Left colon (tissue), 2 donors: ENCODE results near the gene PEDS1. TPM values are rescaled to one million over a fixed set of nuclear protein-coding genes. Genes with fewer than 3 reads are reported as not detected.
"Not testable (repeated sequence)": the region's sequence is repeated elsewhere in the genome, so short reads cannot be mapped to it uniquely, and the experiment has no call there.

Source experiments
- ATAC-seq: fragments of 200-7000 bp; cut with Tn5 transposase; one replicate; pipeline ENCODE4 v1.9.1; 2020; ENCODE audit warnings: mild to moderate bottlenecking, moderate library complexity
- DNase-seq, 2 donors: peaks; one replicate each; pipeline ENCODE4 v3.0.0-alpha.2; 2020
- intact Hi-C, 2 donors: fragments of 100-400 bp; cut with DNase I in 1 of 2; cut with micrococcal nuclease in 1 of 2; formaldehyde crosslinking; loops; one replicate each; pipeline versions ENCODE4 v1.11.2 to v1.14.0; 2022; cut with DNase I, micrococcal nuclease
- total RNA-seq, 2 donors: library from RNA; stranded (reverse); fragmentation: NEBNext Ultra II Directional; extraction: Animal tissue kit (Norgen Biotek cat#: 25700); gene quantifications; one replicate each; pipeline ENCODE4 v1.2.1, GENCODE V29; 2021
- donor health status: DM: no; HTN: no; CAD: no.
- donor health status: DM: yes; HTN: yes; CAD: no.

The PEDS1 gene
- total RNA-seq, 2 donors from 2014 or later = 21.4 to 29.6 TPM

DNA sequence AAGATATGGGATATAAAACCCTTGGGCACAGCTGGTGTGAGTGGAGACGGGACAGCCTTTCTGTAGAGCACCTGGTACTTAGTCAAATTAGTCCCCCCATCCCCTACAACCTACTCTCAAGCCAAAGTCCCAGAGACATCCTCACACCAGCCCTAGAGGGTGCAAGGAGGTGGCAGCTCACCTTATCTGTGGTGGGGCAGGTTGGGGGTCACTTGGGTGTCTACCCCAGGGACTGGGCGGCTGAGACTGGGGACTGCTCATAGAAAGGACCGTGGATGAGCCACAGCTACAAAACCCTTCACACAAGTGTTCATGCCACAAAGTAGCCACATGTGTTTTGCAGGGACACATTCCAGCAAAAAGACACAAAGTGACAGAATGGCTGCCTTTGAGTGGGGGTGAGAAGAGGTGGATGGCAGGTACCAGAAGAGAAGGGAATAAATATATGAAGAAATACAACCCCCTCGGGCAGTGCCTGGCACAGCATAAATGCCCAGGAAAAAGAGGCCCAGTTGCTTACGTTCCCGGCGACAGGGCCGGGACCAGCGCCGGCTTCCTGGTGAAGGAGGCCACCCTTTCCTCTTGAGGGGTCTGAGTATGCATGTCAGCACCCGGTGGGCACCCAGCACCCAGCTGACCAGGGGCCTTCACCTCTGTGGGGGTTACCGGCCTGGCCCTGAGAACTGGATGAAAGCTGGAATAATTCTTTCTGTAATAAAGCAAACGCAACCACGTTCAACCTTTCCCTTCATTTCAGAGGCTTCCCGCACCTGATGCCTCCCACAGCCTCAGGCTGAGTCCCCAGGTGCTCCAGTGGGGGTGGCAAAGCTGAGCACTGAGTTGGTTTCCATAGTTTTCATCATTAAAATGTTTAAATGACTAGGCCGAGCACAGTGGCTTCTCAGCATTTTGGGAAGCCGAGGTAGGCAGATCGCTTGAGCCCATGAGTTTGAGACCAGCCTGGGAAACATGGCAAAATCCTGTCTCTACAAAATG is 22.7 kb upstream of the PEDS1 start:
- DNase-seq (no peak), ATAC-seq (no peak)
- intact Hi-C loops = no loop called here

DNA sequence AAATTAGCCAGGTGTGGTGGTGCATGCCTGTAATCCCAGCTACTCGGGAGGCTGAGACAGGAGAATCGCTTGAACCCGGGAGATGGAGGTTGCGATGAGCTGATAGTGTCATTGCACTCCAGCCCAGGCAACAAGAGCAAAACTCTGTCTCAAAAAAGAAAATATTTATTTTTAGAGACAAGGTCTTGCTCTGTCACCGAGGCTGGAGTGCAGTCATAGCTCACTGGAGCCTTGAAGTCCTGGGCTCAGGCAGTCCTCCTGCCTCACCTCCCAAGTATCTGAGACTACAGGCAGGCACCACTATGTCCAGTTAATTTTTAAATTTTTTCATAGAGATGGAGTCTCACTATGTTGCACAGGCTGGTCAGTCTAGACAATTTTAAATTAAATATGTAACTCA is 20.9 kb upstream of the PEDS1 start:
- no peak for ATAC-seq
- intact Hi-C loops = no loop called here
- DNase-seq = no peak

DNA sequence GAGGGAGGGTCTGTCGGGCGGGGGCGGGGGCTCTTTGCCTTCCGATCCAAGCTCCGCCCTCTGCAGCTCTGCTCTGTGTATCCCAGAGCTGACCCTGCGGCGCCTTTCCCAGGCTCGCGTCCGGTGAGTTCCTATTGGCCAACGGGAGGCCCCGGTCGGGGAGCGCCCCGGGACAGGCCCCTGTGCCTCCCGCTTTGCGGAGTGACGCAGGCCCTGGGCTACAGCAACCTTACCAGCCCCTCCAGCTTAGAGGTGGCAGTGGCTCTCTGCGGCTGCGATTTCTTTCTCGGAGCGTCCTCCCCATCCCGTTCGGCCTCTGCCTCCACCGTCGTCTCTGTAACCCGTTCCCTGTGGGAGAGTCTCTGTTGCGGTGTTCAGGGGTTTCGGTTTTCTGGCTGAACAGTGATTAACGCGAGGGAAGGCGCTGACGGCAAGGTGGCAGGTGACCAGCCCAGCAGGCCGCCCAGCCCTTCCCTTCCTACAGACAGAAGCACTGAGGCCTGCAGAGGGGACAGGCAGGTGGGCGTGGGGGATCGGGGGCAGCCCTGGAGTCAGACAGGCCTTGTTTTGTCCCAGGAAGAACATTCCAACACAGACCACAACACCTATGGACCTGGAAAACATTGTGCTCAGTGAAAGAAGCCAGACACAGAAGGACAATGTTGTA is 19.0 kb upstream of the PEDS1 start:
- DNase-seq = peak; percentile 76 to 83
- ATAC-seq = peak; percentile 86
- intact Hi-C loops = no loop called here

DNA sequence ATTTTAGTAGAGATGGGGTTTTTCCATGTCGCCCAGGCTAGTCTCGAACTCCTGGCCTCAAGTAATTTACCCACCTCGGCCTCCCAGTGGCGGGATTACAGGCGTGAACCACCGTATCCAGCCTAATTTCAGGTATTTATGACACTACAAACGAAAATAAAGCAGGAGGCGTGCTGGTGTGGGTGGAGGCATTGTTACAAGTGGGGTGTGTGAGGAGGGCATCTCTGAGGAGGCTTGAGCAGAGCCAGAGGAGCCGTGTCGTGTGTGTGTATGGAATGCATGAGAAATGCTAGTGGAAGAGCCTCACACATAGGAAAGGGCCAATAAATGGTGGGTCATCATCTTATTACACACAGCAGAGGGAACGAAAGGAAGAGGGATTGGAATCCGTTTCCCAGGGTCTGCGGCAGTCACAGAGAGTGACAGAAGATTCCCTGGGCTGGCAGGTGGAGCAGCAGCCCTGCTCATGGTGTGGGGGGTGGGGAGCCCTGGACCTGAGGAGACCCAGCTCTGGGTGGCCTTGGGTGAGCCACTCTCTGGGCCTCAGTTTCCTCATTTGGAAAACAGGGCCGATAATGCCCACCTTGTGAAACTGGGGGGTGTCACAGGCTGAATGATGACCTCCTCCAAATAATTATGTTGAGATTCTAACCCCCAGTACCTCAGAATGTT is 17.2 kb upstream of the PEDS1 start:
- peak in 1 of 2 donors; percentile 24 for DNase-seq
- no peak for ATAC-seq
- intact Hi-C loops = no loop called here

DNA sequence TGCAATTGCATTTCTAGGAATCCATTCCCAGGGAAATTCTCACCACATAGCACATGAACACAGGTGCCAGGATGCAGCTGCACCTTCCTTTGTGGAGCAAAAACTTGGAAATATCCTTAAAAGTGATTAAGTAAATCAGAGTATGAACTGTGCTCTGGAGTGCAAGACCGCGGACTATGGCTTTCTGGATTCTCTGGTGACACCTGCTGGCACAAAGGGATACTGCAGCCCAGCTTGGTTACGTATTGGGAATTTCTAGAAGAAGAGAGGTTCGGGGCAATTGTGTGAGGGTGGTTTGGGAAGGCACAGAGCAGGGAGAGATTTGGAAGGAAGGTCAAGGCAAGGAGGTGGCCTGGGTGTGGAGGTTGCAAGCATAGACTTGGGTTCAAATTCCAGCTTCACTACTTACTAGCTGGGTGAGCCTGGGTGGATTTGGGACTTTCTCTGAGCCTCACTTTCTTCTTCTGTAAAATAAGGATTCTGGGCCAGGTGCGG is 15.9 kb upstream of the PEDS1 start:
- intact Hi-C loops = loop anchor here in 1 of 2 donors (2.0 kb wide), 1 partner anchor 47 kb away; no protein-coding TSS in a partner anchor
- ATAC-seq = peak; percentile 14

DNA sequence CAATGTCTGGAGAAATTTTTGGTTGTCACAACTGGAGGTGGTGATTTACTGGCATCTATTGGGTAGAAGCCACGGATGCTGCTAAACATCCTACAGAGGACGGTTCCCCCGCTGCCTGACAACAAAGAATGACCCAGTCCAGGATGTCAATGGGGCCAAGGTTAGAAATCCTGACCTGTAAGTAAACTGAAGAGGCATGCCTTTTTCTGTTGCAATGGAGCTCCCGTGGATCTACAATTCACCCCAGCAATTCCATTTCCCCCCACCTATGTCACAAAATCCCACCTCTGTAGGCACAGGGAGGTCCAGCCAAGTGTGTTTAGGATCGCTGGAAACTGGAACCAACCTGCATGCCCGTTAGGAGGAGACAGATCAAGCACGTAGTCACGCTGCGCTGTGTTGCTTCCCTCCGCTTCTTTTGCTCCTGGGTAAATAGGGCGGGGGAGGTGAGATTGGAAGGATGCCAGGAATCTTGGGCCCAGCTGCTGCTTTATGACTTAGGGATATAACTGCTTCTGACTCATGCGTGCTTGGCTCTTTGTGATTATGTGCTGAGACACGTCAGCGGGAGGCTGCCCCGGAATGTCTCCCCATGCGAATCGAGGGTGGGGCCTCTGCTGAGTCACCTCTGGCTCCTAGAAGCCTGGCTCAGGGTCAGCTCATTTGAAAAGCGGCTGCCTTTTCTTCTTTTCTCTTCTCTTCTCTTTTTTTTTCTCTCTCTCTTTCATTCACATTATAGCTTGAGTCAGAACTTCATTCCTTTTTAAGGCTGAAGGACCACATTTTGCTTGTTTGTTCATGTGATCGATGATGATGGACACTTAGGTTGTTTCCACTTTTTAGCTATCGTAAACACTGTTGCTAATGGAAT is 12.4 kb upstream of the PEDS1 start:
- peak; percentile 94 to 99 for DNase-seq
- peak; percentile 98 for ATAC-seq
- intact Hi-C loops = no loop called here

More for the DNA sequence above, 15.9 kb upstream of the PEDS1 start:
- peak; percentile 61 to 86 for DNase-seq

DNA sequence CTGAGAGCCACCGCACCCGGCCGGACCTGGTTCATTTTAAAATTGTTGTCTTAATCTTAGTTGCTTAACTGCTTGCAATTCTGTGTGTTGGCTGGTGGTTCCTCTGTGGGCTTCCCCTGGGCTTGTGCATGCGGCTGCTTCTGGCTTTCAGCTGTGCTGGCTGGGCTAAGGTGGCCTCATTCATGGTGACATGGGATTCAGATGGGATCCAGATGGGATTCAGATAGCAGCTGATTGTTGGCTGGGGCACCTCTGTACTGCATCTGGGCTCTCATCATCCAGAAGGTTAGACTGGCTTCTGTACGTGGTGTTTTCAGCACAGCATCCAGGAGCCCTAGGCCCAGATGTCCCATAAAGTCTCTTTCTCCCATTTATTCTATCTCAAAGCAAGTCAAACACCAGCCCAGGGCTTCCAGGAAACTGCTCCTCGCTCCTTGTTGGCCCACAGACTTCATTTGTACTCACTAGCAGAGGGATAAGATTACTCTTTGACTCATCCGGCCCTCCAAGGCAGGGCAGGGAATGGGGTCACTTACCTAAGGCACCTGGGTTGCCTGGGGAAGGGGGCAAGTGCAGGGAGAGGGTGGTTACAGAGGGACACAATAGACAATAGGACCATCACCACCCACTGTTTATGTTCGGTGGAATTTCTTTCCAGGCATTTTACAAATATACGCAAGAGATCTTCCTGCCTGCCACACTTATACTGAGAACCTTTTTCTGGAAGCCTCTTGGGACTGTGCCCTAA is 10.2 kb upstream of the PEDS1 start:
- ATAC-seq (no peak), DNase-seq (no peak)
- intact Hi-C loops = no loop called here

DNA sequence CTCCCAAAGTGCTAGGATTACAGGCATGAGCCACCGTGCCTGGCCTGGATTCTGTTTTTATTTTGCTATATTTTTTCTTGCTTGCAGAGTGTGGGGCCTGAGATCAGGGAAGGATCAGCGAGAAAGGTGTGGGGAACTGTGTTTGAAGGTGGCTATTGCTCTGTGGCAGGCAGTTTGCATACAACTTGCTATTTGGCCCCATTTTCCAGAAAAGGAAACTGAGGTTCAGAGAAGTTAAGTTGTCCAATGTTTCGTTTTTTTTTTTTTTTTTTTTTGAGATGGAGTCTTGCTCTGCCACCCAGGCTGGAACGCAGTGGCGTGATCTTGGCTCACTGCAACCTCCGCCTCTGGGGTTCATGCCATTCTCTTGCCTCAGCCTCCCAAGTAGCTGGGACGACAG is 8.0 kb upstream of the PEDS1 start:
- ATAC-seq, DNase-seq, intact Hi-C loops: not testable (repeated sequence)

DNA sequence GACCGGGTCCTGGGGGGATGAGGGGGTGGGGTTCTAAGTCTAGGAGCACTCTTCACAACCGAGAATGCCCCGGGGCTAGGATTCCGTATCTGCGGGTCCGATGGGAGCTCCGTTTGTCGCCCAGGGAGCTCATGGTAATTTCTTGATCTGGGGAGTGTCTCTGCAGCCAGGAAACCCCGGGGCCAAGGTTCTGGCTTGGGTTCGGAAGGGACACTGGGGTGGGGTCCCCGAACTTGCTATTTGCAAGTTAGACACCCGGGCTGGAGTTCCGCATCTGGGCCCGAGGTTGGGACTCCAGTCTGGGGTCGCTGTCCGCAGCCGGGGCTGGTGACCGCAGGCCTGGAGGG is 397 bp downstream of the PEDS1 start:
- ATAC-seq = peak; percentile 10
- intact Hi-C loops = no loop called here
- no peak for DNase-seq

DNA sequence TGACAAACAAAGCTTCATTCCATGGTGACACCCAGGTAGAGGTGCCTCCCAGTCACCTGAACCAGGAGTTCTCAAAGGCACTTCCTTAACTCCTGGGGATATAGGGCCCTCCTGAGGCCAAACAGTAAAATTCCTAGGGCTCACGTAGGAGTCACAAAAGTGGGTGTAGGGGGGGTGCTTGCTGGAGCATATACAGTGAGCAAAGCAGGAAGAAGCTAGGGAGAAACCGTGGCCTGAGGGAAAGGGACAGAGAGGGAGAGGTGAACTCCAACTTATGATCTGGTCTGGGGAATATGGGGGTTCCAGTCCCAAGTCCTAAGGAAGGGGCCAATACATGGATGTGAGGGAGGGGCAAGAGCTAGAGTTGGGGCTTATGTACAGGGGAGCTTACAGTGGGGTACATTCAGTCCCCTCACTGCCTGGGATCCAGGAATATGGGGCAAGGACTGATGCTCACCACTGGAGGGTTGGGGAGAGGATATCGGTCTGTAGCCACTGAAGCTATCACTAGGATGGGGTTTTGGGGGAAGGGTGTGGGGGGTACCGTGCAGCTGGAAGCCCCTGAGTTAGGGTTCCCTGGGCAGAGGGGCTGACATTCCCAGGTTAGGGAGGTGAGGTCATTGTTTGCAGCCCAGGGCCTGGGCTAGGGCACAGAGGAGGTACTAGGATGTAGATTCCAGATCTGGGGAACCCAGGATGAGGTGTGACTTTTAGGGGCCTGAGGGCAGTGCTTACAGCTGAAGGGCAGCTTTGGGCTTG is 950 bp downstream of the PEDS1 start:
- intact Hi-C loops = no loop called here
- ATAC-seq (peak; percentile 55), DNase-seq (peak in 1 of 2 donors; percentile 36)

DNA sequence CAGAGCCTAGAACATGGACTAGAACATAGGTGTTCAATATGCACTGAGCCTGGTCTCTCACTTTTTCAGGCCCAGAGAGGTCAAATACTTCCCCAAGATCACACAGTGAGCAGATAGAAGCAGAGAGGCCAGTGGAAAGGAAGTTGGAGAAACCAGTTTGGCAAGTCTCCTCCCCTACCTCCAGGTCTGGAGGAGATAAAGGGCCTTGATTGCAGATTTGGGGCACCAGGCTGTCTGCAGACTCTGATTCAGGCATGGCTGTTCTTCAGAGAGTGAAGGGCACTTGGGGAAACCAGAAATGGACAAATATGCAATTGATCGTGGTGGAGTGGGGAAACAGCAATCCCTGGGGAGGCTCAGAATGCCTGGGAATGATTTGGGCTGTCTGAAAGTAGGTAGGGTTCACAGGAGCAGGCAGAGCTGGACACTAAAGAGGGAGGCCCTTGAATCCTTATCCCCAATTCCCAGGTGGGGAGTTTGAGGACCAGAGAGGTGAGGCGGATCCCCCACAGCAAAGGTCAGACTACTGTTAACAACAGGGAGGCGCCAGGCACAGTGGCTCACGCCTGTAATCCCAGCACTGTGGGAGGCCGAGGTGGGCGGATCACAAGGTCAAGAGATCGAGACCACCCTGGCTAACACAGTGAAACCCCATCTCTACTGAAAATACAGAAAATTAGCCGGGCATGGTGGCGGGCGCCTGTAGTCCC is 2.3 kb downstream of the PEDS1 start:
- ATAC-seq (peak; percentile 47), DNase-seq (peak in 1 of 2 donors; percentile 65)
- intact Hi-C loops = no loop called here

DNA sequence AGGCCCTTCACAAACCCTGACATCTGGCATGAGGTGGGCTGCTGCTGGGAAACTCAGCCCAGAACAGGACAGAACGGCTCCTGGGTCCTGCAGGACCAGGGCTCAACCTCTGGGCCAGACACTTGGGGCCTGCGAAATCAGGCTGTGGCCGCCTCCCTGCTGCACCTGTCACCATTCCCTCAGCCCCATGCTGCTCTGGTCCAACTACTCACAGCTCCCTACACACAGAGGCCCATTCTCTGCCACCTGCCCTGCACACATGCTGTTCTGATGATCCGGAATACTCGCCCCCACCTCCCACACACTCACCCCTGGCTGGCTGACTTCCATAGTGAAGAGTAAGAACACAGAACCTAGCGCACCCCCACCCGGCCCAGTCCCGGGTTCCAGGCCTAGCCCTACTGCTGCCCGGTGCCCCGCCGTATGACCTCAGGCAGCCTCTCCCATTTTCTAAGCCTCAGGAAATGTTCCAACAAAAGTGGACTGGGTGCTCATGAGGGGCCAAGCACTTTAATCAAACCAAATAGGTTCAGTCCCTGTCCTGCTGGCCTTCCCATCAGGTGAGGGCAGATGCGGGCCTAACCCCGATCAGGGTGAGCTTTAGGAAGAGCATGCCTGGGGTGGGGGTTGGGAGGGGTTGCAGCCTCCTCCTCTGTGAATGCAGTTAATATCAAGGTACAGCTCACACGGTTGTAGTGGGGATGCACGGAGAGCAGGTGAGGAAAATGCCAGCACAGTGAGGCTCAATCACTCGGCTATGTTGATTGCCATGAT is 3.9 kb downstream of the PEDS1 start:
- peak in 1 of 2 donors; percentile 35 for DNase-seq
- ATAC-seq = peak; percentile 15
- intact Hi-C loops = no loop called here

DNA sequence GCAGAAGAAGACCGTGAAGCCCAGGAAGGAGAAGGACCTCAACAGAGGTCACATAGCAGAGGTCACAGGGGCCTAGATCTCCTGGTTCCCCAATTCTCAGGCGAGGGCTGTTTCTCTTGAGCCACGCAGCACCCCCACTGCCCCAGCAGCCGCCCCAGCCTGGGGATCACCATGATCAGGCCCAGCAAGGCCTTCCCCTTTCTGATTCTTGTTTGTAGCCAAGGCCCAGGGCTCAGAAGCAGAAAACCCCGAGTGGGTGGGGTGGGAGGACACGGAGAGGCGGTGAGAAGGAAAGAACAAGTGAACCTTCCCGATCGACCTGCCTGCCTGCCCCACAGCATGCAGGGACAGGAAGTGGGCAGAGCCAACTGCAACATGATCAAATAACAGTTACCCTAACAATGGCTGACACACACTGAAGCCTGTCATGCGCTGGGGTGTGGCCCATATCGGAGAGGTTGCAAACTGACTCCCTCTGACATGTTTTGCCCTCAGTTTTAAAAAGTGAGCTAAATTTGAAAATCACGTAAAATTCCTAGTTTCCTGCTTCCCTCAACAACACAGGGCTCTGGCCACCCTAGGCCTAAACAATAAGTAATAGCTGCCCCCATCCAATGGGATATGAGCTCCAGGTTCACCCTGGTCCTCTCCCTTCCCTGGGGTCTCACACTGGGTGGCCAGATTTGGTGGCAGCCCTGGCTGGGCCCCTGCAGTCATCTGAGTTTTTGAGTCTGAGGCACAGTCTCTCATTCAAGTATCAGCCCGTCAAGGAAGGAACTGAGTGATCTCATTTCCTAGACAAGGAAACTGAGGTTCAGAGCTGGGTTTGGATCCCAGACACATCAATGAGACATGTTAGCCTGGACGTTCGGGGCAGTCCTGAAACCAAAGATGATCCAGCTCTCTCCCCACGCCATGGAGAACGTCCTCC is 6.5 kb downstream of the PEDS1 start:
- DNase-seq = peak; percentile 63 to 71
- ATAC-seq = peak; percentile 65
- intact Hi-C loops = no loop called here

DNA sequence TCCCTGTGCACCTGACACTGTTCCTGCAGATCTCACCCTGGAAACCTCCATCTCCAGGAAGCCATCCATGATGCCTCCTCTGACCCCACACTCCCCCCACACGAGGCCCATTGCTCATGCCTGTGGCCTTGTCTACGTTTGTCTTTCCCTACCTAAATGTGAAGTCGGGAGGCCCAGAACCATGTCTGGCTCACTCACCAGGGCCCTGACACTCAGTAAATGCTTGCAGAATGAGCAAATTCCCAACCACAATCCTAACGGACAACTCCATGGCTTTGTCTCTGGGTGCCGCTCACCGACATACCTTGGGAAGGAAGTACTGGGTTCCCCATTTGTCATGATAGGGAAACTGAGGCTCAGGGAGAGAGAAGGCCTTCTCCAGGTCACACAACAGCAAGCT is 7.3 kb downstream of the PEDS1 start:
- intact Hi-C loops = no loop called here
- ATAC-seq (no peak), DNase-seq (no peak)

DNA sequence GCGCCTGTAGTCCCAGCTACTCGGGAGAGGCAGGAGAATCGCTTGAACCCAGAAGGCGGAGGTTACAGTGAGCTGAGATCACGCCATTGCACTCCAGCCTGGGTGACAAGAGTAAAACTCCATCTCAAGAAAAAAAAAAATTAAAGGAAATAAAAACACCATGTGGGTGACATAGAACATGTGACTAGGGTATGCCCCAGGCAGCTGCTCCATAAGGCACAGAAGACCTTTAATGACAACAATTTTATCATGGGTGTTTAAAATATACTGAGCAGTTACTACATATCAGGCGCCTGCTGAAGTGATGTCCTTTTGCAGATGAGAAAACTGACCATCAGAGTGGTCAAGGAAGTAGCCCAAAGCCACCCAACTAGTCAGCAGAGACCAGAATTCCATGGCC is 8.0 kb downstream of the PEDS1 start:
- no peak for ATAC-seq
- DNase-seq = no peak
- intact Hi-C loops = no loop called here
